Gastrocnemius medialis (tissue), 4 donors: ENCODE results near the gene CASKIN2.

Source experiments
- CTCF ChIP-seq, 5 experiments: fragments of 450-650 bp in 3 of 5; fragments of 200-600 bp in 2 of 5; sonication (generic) in 2 of 5; IDR thresholded peaks in 4 of 5; conservative IDR thresholded peaks in 1 of 5; 1 replicate in 4 of 5; 2 replicates in 1 of 5; pipeline ENCODE4 v1.5.1; 2016 to 2019; ENCODE audit warnings: antibody characterized with exemption in 5 of 5, mild to moderate bottlenecking in 3 of 5, moderate library complexity in 3 of 5
- POLR2A ChIP-seq, 2 donors: fragments of 450-650 bp; IDR thresholded peaks; one replicate each; pipeline ENCODE4 v1.6.1; 2017; ENCODE audit warnings: antibody characterized with exemption in 2 of 2, mild to moderate bottlenecking in 2 of 2, moderate library complexity in 2 of 2

GRCh38 chr17:75518983-75519537, 3.7 kb upstream of the CASKIN2 start:
- TF ChIP-seq CTCF (IDR thresholded peaks at IDR 0.05 in 4 of 5, conservative IDR thresholded peaks at IDR 0.05 in 1 of 5) (no peak), POLR2A (IDR thresholded peaks at IDR 0.05) (no peak)
